Measurements from ENCODE around the gene SEC24A.

DNA sequence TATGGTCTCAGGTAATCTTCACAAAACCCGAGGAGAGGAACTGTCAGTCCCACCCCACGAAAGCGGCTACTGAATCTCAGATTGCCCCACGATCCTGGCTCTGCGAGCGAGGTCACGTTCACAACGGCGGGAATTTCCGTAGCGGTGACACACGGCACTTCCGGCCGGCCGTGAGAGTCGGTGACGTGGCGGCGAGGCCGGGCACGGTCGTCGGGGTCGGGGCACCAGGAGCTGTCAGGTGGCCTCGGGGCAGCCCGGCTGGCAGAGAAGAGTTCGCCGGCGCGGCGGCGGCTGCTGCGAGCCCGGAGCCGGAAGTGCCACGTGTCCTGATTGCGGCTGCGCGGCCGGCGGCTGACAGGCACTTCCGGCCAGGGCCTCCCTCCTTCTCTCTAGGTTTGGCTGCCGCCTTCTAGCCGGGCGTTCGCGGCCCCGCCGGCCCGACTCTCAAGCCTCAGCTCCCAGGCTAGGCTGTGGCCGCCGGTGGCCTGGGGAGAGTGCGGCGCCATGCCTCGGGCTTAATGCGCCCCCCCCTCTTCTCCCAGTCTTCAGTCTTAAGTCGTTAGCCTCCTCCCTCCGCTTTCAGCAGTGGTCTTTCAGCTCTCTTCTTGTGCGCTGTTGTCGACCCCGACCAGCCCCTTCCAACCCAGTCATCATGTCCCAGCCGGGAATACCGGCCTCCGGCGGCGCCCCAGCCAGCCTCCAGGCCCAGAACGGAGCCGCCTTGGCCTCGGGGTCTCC is at the start of gene SEC24A:
- no peak for TF ChIP-seq EZH2 (IDR thresholded peaks at IDR 0.05; ENCODE audit: insufficient read depth, poor library complexity, severe bottlenecking)
- TF ChIP-seq EZH2phosphoT487 (IDR thresholded peaks at IDR 0.05; ENCODE audit: insufficient read depth, low read depth) = no peak
